K562 (cell line): Measurements from ENCODE around the gene CPLX4. TPM values are rescaled to one million over a fixed set of nuclear protein-coding genes. Genes with fewer than 3 reads are reported as not detected.

ENCODE experiments used
- ATAC-seq: fragments of 200-7000 bp; cut with Tn5 transposase; 3 replicates; pipeline ENCODE4 v1.9.1; 2020; ENCODE audit warnings: moderate library complexity
- BruUV-seq: library from RNA; stranded (reverse); fragments of 400-500 nt; replicated peaks from 2 replicates; lab custom pipeline; 2021; lab: Mats Ljungman, UMichigan
- CTCF ChIA-PET: fragments of 300-600 bp; formaldehyde crosslinking; extraction: SDS; loops from one replicate; lab custom pipeline; 2021; ENCODE audit warnings: low intra/inter-chr PET ratio; lab: Yijun Ruan, JAX
- POLR2A ChIA-PET: fragments of 300-600, 350-650 bp; sonication (Branson Sonifier 250); formaldehyde crosslinking; extraction: SDS; loops from one replicate; lab custom pipeline; 2021; ENCODE audit warnings: antibody characterized with exemption, inconsistent platforms; lab: Yijun Ruan, JAX
- DNase-seq, 4 experiments: peaks; one replicate each; pipeline versions ENCODE4 v3.0.0 to v3.0.0-alpha.2; 2011 to 2018; ENCODE audit warnings: low spot score in 3 of 4, mixed read lengths in 3 of 4; ENCODE audit errors: extremely low read depth in 1 of 4
- FAIRE-seq: peaks from 2 replicates; lab custom pipeline; 2011; peaks lifted over from hg19 to GRCh38; lab: Jason Lieb, UNC
- H2AFZ ChIP-seq: 2 replicates; pipeline ENCODE4 v1.6.0; 2011; ENCODE audit warnings: low read depth, low read length, control low read depth, inconsistent platforms
- H3K27ac ChIP-seq: fragments of 200-600 bp; 3 replicates; pipeline ENCODE4 v1.8.0; 2011; ENCODE audit warnings: low read depth, mild to moderate bottlenecking, control low read depth, inconsistent platforms, low read length, moderate library complexity, mixed read lengths; ENCODE audit errors: extremely low read depth
- H3K27me3 ChIP-seq, 2 experiments: fragments of 300-600 bp in 1 of 2; 2 replicates in 1 of 2; 3 replicates in 1 of 2; pipeline versions ENCODE4 v1.6.0 to v1.8.0; 2011; ENCODE audit warnings: inconsistent platforms in 2 of 2, low read length in 2 of 2, mild to moderate bottlenecking in 1 of 2, mixed read lengths in 1 of 2, moderate library complexity in 1 of 2; ENCODE audit not compliant: control insufficient read depth in 2 of 2, insufficient read depth in 2 of 2
- H3K36me3 ChIP-seq: fragments of 300-600 bp; 3 replicates; pipeline ENCODE4 v1.8.0; 2011; ENCODE audit warnings: mild to moderate bottlenecking, low read length, inconsistent platforms; ENCODE audit not compliant: control insufficient read depth, insufficient read depth
- H3K4me1 ChIP-seq, 2 experiments: fragments of 200-600 bp in 1 of 2; replicated peaks in 1 of 2; 2 replicates in 1 of 2; 3 replicates in 1 of 2; pipeline versions ENCODE4 v1.5.1 to v1.8.0; 2011; ENCODE audit warnings: inconsistent platforms in 2 of 2, low read length in 2 of 2, mild to moderate bottlenecking in 1 of 2, mixed read lengths in 1 of 2, moderate library complexity in 1 of 2; ENCODE audit not compliant: control insufficient read depth in 2 of 2, insufficient read depth in 2 of 2
- H3K4me2 ChIP-seq: 2 replicates; pipeline ENCODE4 v1.6.1; 2011; ENCODE audit warnings: low read length, control low read depth, inconsistent platforms, mixed read lengths; ENCODE audit not compliant: insufficient read depth
- H3K4me3 ChIP-seq: fragments of 200-600 bp; sonication (generic), shearing (Covaris generic); 2 replicates; pipeline ENCODE4 v1.5.1; 2016; ENCODE audit warnings: control low read depth, inconsistent platforms
- H3K79me2 ChIP-seq: fragments of 200-600 bp; 3 replicates; pipeline ENCODE4 v1.8.0; 2011; ENCODE audit warnings: low read length, inconsistent platforms; ENCODE audit not compliant: control insufficient read depth, insufficient read depth
- H3K9ac ChIP-seq, 2 experiments: 2 replicates each; pipeline versions ENCODE4 v1.6.0 to v1.6.1; 2011; ENCODE audit warnings: low read depth in 2 of 2, low read length in 2 of 2, control low read depth in 1 of 2, inconsistent platforms in 1 of 2, mild to moderate bottlenecking in 1 of 2, mixed read lengths in 1 of 2; ENCODE audit not compliant: insufficient read depth in 1 of 2
- H3K9me1 ChIP-seq: one replicate; pipeline ENCODE4 v1.6.0; 2011; ENCODE audit warnings: inconsistent platforms, mild to moderate bottlenecking, low read length, moderate library complexity; ENCODE audit not compliant: control insufficient read depth, insufficient read depth
- H3K9me3 ChIP-seq: replicated peaks from 2 replicates; pipeline ENCODE4 v1.5.1; 2011; ENCODE audit warnings: low read depth, low read length, inconsistent platforms; ENCODE audit not compliant: control insufficient read depth, insufficient read depth
- H4K20me1 ChIP-seq: replicated peaks from 2 replicates; pipeline ENCODE4 v1.6.1; 2011; ENCODE audit warnings: low read length, inconsistent platforms, mixed read lengths; ENCODE audit not compliant: control insufficient read depth, insufficient read depth
- BDP1 ChIP-seq: IDR thresholded peaks from 3 replicates; pipeline ENCODE4 v1.6.1; 2011; ENCODE audit not compliant: insufficient read length, insufficient read depth
- CEBPB ChIP-seq: fragments of 450-650 bp; IDR thresholded peaks from 2 replicates; pipeline ENCODE4 v1.6.1; 2016; ENCODE audit warnings: missing genetic modification characterization, missing compliant biosample characterization
- CEBPG ChIP-seq, 3 experiments: fragments of 200-800 bp in 1 of 3; sonication (Bioruptor generic) in 1 of 3; sonication (generic) in 1 of 3; formaldehyde crosslinking in 1 of 3; IDR thresholded peaks in 2 of 3; conservative IDR thresholded peaks in 1 of 3; 2 replicates each; pipeline versions ENCODE4 v1.6.1 to v1.8.0; 2016 to 2022; ENCODE audit warnings: missing compliant biosample characterization in 2 of 3, missing genetic modification characterization in 2 of 3, mild to moderate bottlenecking in 1 of 3, missing genetic modification reagents in 1 of 3
- MAZ ChIP-seq, 2 experiments: fragments of 450-650 bp in 1 of 2; sonication (generic) in 1 of 2; formaldehyde crosslinking; IDR thresholded peaks in 1 of 2; conservative IDR thresholded peaks in 1 of 2; 2 replicates each; pipeline versions ENCODE4 v1.4.0 to v1.5.0; 2020; ENCODE audit warnings: mild to moderate bottlenecking in 1 of 2, missing genetic modification reagents in 1 of 2
- MCM2 ChIP-seq: fragments of 450-650 bp; IDR thresholded peaks from 2 replicates; pipeline ENCODE4 v1.6.1; 2017; ENCODE audit warnings: low read depth, mild to moderate bottlenecking
- POLR3G ChIP-seq: IDR thresholded peaks from 2 replicates; pipeline ENCODE4 v1.6.1; 2011; ENCODE audit not compliant: insufficient read length, insufficient replicate concordance; ENCODE audit errors: extremely low read depth
- RHOXF2B ChIP-seq: fragments of 250-450 bp; sonication (Bioruptor Pico); conservative IDR thresholded peaks from 2 replicates; pipeline ENCODE4 v1.5.1; 2021
- ZNF165 ChIP-seq: fragments of 250-450 bp; sonication (Bioruptor Pico); IDR thresholded peaks from 2 replicates; pipeline ENCODE4 v1.4.0; 2020; ENCODE audit warnings: borderline replicate concordance
- WGBS: fragments of 100-300 bp; shearing (Covaris generic); methylation state at CpG from one replicate; pipeline ENCODE4 v1.1.6; 2016; ENCODE audit warnings: low coverage, mixed read lengths; ENCODE audit not compliant: insufficient coverage; ENCODE audit errors: missing lambda C conversion rate; 5-methylcytosine and 5-hydroxymethylcytosine counted together
- in situ Hi-C: fragments of 300-500 bp; cut with MboI; formaldehyde crosslinking; loops from 4 replicates; pipeline ENCODE4 v1.15.0; 2018; ENCODE audit warnings: inconsistent platforms, mixed read lengths
- intact Hi-C: fragments of 100-400 bp; cut with micrococcal nuclease; formaldehyde crosslinking; loops from 2 replicates; pipeline ENCODE4 v1.14.2; 2022
- polyA plus RNA-seq, 8 experiments: library from polyadenylated mRNA; depleted of rRNA in 4 of 8; stranded (reverse) in 5 of 8; unstranded in 3 of 8; fragments of >200 nt; fragmentation: Nextera tagmentation in 2 of 8; fragmentation: Illumina TruSeq in 1 of 8; extraction: Ambion mirVana in 2 of 8; extraction: Trizol in 1 of 8; gene quantifications; 2 replicates each; pipeline versions ENCODE4 v1.2.1 to v1.2.3, GENCODE V29; 2011 to 2014; ENCODE audit warnings: inconsistent platforms in 1 of 8, missing spikeins in 1 of 8
- total RNA-seq, 7 experiments: library from RNA; depleted of rRNA in 6 of 7; stranded (reverse); fragments of >200 nt in 6 of 7; fragmentation: Illumina TruSeq in 2 of 7; extraction: Trizol in 2 of 7; gene quantifications; 2 replicates each; pipeline versions ENCODE4 v1.2.1 to v1.2.3, GENCODE V29; 2011 to 2021; ENCODE audit warnings: low replicate concordance in 1 of 7

The CPLX4 gene
- total and polyA plus RNA-seq, 9 of the 15 experiments (the other 6 are each of a cell fraction or from before 2014, with no cell fraction given) = not detected

- no peak for FAIRE-seq
- no peaks in the 10 kb centered on the region for H3K9me1 ChIP-seq
- no peak overlapping the region for H2AFZ ChIP-seq
- BruUV-seq = no TSS peak
- no peaks in the 10 kb centered on the region for H4K20me1 ChIP-seq
- in situ Hi-C loops (no loop called here), intact Hi-C loops (no loop called here)
- H3K36me3 ChIP-seq = peaks cover 92% of the 10 kb centered on the region
- no peak overlapping the region for H3K27ac ChIP-seq
- H3K4me1 ChIP-seq = no peaks in the 10 kb centered on the region
- no peak for ATAC-seq
- 96% methylated on average over 3 of the region's 3 CpGs for WGBS
- ChIA-PET POLR2A (no interaction called here), CTCF (no interaction called here)
- no peak for DNase-seq
- no peaks in the 10 kb centered on the region for H3K27me3 ChIP-seq
- H3K79me2 ChIP-seq = no peaks in the 10 kb centered on the region
- H3K9ac ChIP-seq = no peak overlapping the region
- H3K4me3 ChIP-seq = no peak overlapping the region
- no peaks in the 10 kb centered on the region for H3K9me3 ChIP-seq
- TF ChIP-seq MAZ (CRISPR knock-in tag; conservative IDR thresholded peaks at IDR 0.05 in 1 of 2, IDR thresholded peaks at IDR 0.05 in 1 of 2) (no peak), BDP1 (no peak), ZNF165 (CRISPR knock-in tag) (no peak), MCM2 (no peak)
- H3K4me2 ChIP-seq = no peak overlapping the region
Observed at GRCh38 chr18:59332986-59333385, 14.5 kb upstream of the CPLX4 start.

- H4K20me1 ChIP-seq = no peaks in the 10 kb centered on the region
- BruUV-seq = no TSS peak
- peaks cover 59% of the 10 kb centered on the region for H3K36me3 ChIP-seq
- no peaks in the 10 kb centered on the region for H3K9me1 ChIP-seq
- no peak overlapping the region for H3K27ac ChIP-seq
- ChIA-PET CTCF (no interaction called here), POLR2A (no interaction called here)
- H3K9me3 ChIP-seq = no peaks in the 10 kb centered on the region
- in situ Hi-C loops = no loop called here
- no peaks in the 10 kb centered on the region for H3K79me2 ChIP-seq
- H3K4me1 ChIP-seq = no peaks in the 10 kb centered on the region
- no peaks in the 10 kb centered on the region for H3K27me3 ChIP-seq
- 100% methylated on average over 2 of the region's 2 CpGs for WGBS
- intact Hi-C loops = no loop called here
- H3K4me2 ChIP-seq = no peak overlapping the region
- H3K4me3 ChIP-seq = no peak overlapping the region
- no peak for FAIRE-seq
- TF ChIP-seq RHOXF2B (CRISPR knock-in tag) (no peak), CEBPB (peak; percentile 63), CEBPG (CRISPR knock-in tag; IDR thresholded peaks at IDR 0.05) (no peak), CEBPG (tag; conservative IDR thresholded peaks at IDR 0.05 in 1 of 2, IDR thresholded peaks at IDR 0.05 in 1 of 2) (peak in 1 of 2 experiments; percentile 56; a peak in 1 of 4 replicates), POLR3G (no peak)
- H3K9ac ChIP-seq = no peak overlapping the region
- no peak overlapping the region for H2AFZ ChIP-seq
- no peak for DNase-seq
- no peak for ATAC-seq
Observed at GRCh38 chr18:59328683-59329082, 10.2 kb upstream of the CPLX4 start.
